MM.1S (cell line): ENCODE data around the gene ZNF786.

ENCODE experiments used
- EZH2 ChIP-seq: fragments of 300-600 bp; sonication (generic); optimal IDR thresholded peaks from 2 replicates; pipeline ENCODE3; 2017; ENCODE audit warnings: low read depth, mild to moderate bottlenecking, antibody characterized with exemption, low read length, mixed read lengths
- EZH2phosphoT487 ChIP-seq: fragments of 300-600 bp; sonication (generic); IDR thresholded peaks from 2 replicates; pipeline ENCODE4 v1.6.1; 2018; ENCODE audit warnings: antibody characterized with exemption, low read length
- TF ChIP-seq, protein P1 (sequence below): fragments of 300-600 bp; sonication (generic); IDR thresholded peaks from 2 replicates; pipeline ENCODE4 v1.5.1; 2016; ENCODE audit warnings: antibody characterized with exemption, low read length, mixed read lengths

DNA sequence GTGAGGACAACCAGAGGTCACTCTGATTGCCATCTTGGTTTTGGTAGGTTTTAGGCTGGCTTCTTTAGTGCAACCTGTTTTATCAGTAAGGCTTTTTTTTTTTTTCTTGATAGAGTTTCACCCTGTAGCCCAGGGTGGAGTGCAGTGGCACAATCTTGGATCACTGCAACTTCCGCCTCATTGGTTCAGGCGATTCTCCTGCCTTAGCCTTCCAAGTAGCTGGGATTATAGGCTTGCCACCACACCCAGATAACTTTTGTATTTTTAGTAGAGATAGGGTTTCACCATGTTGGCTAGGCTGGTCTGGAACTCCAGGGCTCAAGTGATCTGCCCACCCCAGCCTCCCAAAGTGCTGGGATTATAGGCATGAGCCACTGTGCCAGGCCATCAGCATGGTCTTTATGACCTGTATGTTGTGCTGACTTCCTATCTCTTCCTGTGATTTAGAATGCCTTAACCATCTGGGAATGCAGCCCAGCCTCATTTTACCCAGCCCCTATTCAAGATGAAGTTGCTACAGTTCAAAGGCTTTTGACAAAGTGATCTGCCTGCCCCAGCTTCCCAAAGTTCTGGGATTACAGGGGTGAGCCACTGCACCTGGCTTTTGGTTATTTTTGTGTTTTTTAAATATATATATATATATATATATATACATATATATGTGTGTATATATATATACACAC lies 42.7 kb upstream of the ZNF786 start:
- TF ChIP-seq EZH2 (no peak), EZH2phosphoT487 (no peak)
- TF ChIP-seq, protein P1, sequence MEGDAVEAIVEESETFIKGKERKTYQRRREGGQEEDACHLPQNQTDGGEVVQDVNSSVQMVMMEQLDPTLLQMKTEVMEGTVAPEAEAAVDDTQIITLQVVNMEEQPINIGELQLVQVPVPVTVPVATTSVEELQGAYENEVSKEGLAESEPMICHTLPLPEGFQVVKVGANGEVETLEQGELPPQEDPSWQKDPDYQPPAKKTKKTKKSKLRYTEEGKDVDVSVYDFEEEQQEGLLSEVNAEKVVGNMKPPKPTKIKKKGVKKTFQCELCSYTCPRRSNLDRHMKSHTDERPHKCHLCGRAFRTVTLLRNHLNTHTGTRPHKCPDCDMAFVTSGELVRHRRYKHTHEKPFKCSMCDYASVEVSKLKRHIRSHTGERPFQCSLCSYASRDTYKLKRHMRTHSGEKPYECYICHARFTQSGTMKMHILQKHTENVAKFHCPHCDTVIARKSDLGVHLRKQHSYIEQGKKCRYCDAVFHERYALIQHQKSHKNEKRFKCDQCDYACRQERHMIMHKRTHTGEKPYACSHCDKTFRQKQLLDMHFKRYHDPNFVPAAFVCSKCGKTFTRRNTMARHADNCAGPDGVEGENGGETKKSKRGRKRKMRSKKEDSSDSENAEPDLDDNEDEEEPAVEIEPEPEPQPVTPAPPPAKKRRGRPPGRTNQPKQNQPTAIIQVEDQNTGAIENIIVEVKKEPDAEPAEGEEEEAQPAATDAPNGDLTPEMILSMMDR: no peak
